Lung microvascular endothelial cell (primary cell): Measurements from ENCODE around the gene CA10. TPM values are rescaled to one million over a fixed set of nuclear protein-coding genes. Genes with fewer than 3 reads are reported as not detected.

Experiments
- DNase-seq, 2 donors: peaks; one replicate each; pipeline versions ENCODE4 v3.0.0 to v3.0.0-alpha.2; 2010; ENCODE audit warnings: low read depth in 2 of 2
- total RNA-seq: library from RNA; depleted of rRNA; stranded (reverse); fragments of >200 nt; gene quantifications from 2 replicates; pipeline ENCODE4 v1.2.1, GENCODE V29; 2014

The CA10 gene
- total RNA-seq, 1 donor from 2014 or later, result not detected

DNA sequence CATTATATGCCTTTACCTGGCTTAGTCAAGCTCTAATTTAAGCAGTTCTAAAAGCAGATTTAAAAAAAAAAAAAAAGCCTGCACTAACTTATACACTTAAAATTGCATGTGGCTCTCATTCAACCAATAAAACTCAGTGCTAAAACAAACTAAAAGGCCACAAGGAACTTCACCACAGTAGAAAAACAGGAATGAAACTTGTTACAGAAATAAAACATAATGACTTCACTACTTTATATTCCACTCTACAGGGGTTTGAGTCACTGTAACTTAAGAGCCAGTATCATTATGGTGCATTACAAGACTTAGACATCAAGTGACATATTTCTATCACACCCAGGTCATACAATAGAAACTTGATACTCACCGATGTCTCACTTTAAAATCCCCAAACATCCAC lies 11.1 kb downstream of the CA10 start:
- no peak for DNase-seq

DNA sequence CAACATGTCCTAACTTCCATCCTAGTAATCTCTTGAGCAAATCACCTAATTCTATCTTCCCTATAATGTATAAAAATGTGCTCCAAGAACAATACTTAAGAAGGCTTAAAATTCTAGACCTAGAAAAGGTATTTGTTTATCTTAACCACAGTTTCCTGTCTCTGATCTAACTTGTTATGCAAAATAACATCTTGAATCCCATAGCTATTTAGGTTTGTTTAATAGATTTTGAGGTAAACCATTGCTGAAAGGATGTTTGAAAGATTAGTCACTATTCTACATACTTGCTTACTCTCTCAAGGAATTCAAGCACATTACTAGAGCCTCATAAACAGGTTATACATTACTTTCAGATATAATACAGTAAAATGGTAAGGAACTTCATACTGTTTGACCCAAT lies 13.0 kb downstream of the CA10 start:
- no peak for DNase-seq

DNA sequence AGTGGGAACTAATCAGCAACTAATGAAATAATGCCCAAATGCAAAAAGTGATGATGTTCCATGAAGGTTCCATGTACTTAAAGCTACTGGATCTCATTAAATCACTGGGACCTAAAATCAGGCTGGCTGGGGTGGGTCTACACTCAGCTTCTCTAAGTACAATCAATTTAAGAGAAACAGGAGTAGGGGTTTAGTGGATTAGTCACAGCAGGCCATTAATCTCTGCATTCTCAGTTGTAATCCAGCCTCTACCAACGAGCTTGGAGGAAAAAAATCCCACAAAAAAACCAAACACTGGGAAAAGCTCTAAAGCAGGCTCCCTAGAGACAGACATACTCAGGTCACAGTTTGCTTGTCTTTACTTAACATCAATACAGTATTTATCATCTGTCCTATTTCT lies 15.0 kb downstream of the CA10 start:
- DNase-seq, result no peak

DNA sequence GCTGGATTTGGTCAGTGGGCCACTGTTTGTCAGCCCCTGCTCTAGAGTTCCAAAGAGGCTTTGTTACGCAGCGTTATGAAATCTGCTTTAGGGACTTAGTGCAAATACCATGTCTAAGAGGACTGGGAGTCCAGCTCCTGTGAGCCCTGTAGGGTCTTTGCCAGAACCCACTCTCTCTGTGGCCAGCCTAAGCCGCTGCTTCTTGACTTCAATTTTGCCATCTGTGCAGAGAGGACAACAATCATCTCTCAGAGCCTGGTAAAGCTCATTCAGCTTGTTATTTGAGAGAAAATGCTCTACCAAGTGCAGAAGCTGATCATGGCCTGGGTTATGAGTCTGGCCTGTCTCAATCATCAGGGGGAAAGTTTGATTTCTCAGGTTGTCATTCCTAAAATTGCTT lies 17.9 kb downstream of the CA10 start:
- no peak for DNase-seq

DNA sequence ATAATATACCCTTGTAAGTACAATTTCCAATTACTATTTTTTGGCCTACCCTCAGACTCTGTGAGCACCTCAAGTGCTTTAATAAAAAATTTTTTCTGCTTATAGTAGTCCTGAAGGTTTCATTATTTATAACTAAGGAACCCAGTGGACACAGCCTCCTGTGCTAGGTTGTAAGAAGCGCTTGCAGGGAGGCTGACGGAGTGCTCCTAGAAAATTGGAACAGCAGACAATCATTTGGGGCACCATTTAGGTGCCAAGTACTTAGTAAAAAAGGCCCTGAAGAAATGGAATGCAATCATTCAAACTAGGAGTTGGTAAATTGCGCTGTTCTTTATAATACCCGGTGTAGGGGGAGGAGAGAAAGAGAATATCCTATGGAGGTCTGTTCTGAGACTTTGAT lies 19.8 kb downstream of the CA10 start:
- no peak for DNase-seq

DNA sequence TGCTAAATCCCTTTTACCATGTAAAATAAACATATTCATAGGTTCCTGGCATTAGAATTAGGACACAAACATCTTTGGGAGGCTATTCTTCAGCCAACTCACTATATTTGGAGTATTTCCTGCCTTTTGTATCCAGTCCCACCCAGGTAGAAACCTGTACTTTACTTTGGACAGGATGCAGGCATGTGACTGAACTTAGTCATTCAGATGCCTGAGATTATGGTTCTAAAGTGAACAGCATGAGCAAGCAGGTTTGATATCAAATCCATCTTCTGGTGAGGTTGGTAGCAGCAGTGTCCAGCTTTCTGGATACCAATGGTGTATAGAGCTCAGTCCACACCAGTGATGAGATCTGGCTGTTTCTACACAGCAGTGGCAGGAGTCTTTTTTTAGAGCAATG lies 20.2 kb downstream of the CA10 start:
- DNase-seq, result no peak

DNA sequence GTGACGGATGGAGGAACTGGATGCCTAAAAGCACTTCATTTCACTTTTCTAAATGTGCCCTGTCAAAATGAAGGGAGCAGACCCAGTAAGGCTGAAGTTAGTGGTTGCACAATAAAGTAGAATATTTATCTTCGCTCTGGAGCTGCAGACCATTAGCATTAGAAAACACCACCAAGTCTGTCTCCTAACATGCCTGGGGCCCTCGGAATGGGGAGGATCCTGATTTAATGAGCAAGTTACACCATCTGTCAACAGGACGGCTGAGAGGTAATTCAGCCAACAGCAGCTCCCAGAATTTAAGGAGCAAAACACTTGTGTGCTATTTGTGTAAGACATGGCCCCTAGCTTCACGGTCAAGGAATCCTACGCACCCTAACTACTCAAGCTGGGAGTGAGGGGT lies 22.3 kb downstream of the CA10 start:
- no peak for DNase-seq

DNA sequence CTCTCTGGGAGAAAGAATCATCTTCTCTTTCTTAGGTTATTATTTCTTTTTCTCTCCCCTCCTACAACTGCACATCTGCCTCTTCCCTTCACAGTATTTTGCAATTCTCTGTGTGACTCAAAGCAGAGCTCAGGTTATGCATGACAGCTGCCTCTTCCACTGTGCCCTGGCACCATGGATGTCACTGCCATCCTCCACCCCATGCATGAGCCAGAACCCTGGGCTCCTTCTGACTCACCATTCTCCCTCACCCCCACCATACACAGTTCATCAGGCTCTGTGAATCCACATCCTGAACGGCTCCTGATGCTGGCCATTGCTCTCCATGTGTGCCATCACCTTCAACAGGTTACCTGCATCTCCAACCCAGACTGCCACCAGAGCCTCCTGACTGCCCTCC lies 23.9 kb downstream of the CA10 start:
- no peak for DNase-seq

DNA sequence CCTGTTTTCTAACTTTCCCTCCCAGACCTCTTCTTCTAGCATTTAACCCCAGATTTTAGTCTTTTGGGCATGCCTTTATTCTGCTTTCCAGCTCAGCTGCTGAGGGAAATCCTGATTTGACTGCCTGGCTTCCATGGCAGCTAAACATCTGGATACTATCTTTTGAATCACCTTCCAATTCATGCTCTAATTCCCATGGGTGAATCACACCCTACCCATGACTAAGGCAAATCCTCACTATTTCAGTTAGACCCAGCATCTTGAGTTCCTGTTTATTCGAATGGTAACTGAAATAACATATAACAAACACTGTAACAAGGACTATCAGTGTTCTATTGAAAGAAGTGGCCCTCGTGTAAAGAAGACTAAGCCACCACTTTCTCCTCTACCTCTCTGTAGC lies 29.8 kb downstream of the CA10 start:
- no peak for DNase-seq

DNA sequence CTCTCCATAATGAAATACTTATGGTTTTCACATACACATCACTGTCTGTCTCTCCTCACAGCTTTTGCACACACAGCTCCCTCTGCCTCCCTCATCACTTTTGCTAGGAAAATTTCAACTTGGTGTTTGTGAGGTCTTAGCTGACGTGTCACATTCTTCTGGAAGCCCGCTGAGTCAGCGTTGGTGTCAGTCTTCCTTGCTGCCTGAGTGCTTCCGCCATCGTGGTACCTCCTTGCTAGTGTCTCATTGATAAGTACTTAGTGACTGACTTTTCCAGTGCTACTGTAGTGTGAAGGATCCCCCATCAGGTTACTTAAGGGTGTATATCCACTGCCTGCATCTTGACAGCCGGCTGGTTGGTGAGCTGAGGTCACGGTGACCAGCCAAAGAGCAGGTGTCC lies 33.5 kb downstream of the CA10 start:
- DNase-seq, result no peak

DNA sequence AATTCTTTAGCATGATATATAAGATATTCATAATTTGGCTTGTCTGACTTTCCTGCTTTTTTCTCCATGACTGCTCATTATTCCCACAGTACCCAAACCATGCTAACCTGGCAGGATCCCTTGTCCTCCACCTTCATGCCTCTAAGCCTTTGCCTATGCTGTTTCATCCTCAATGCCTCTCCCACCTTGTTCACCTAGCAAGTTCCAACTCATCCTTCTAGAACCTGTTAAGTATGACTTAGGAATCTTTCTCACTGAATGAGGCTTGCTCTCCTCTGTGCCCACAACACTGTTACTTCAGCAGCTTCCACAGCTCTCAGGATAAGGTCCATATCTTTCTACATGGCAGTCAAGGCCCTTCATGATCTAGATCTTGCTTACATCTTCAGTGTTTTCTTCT lies 34.0 kb downstream of the CA10 start:
- DNase-seq, result no peak

DNA sequence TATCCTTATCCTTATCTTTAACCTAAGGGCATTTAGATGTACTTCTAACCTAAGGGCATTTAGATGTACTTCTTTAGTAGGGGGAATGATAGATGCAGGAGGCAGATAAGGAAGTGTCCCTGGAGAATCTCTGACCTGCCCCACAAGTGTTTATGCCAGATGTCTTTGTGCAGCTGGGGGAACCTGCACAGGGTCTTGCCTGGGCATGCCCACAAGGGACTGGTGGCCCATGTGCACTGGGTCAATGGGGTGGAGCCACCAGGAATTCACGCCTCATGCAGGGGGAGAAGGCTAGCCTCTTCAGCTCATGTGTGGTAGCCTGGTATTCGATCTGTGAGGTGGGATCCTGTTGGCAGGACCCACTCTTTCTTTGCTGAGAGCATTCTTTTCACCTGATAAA lies 38.0 kb downstream of the CA10 start:
- no peak for DNase-seq

DNA sequence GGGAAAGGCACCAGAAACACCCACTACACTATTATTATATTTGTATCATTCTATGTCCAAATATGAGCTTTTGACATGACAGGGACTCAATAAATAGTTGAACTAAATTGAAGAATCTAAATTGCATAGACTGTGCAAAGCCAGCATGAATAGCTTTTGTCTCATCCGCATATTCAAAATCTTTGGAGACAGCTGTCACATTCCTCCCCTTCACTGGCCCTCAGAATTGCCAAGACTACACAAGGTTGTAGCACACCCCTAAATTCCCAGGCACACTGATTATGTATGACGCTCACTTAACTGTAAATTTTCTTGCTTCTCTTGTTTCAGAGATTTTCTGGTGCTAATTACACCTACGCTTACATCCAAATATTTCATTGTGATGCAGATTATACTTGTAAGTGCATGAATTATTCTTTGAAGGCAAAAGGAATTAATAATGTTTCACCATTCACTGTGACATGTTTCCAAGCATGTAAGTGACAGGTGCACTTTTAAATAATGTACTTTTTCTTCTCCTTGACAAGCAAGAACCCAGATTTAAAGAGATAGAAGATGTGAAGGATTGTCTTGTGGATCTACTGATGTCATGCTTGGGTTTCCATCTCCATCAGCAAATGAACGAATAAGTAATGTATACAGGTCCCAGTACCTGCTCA lies 47.5 kb downstream of the CA10 start:
- DNase-seq, result no peak

DNA sequence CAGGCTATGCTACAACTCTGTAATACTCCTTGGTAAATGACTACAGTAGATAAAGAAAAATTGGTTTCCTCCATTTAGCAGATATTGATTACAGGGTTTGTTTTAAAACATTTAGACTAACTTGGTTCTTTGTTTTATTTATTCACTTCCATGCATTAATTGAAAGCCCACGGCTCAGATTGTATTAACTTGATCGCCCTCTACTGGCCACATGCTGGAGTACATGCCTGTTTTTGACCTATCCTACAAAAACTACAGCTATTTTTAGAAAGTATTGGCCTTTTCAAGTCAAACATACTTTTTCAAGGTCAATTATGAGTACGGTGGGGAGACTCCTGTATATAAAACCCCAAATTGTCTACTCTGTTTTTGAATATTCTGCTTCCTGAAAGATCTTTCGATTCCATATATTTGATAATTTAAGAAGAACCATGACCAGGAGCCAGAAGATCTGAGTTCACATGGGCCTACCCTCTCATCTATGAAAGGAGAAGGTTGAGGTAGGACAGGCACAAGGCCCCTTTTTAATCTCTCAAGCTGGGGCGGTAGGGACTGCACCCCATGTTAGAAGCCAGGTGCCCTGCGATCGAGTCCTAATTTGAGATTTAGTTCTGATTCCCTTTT lies 51.8 kb downstream of the CA10 start:
- peak; percentile 46 to 62 for DNase-seq

DNA sequence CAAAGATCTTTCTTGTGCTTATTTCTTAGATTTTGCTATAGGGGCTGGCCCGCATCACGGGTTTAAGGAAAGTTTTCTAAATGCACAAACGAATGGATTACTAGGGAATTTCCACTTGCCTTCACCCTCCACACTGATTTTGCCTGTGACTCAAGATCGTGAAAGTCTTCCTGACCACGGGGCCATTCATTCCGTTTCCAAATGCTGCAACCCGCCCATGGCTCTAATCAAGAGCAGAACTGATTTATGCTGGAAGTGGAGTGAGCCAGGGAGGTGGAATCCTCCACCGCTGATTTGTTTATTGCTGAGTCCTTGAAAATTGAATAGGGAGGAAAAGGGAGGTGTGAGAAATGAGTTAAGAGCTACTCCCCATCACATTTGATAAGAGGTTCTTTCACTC lies 52.4 kb downstream of the CA10 start:
- no peak for DNase-seq

DNA sequence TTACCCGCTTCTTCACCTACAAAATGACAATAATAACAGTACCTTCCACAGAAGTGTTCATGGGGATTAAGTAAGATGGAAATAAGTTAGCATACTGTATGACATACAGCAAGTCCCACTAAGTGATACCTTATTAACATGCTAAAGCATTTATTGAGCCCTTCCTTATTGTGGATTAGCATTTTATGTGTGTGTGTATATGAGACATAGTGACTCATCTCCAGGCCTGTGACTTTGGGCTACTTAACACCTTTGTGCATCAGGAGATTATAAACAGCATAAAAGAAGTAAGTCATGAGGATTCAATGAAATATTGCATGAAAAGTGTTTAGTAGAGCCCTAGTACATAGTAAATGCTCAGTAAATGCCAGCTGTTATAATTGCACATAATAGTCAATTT lies 52.9 kb downstream of the CA10 start:
- no peak for DNase-seq

DNA sequence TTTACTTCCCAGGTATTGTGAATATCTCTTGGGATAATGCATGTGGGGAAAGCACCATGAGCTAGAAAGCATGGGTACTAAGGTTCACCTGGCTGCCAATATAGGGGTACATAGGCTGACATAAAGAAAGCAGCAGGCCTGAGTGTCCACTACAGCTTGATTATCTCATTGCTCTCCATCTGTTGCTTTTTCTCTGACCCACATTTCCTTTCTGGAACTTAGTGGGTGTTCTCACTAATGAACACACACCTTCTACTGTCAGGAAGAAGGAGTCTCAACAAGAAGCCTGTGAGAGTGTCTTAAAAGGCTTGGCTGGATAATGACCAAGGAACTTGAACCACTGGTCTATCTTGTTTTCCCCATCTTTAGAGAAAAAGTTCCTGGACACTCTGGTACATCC lies 62.5 kb downstream of the CA10 start:
- no peak for DNase-seq

DNA sequence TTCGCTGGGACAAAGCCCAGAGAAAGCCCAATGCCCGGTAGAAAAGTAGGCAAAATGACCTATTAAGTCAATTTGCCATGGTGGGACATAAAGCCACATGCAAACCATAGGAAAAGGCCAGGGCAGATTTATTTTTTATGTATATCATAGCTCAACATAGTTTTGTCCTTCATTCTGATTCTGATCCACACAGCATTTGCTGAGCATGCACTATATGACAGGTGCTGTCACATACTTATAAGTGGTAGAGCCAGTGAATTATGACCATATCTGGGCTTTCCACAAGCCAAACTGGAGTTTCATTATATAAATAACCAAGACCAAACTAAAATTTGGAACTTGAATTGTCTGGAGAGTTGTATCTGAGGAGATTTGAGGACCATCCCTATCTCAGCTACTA lies 74.3 kb downstream of the CA10 start:
- no peak for DNase-seq

DNA sequence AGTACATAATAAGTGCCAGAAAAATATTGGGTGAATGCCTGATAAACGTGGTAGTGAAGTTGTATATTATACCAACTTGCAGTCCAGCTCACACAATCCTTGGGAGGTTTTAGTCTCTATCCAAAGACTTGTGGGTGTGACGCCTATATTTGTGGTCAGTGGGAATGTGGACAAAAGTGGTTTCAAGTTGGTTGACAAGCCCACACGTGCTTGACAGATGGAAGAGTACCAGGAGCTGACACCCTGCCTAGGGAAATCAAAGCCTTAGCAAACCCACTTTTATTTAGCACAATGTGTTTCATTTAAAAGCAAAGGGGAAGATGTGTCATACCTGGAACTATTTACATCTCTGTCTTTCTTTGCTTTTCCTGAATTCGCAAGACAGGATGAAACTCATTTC lies 79.0 kb downstream of the CA10 start:
- DNase-seq, result no peak

DNA sequence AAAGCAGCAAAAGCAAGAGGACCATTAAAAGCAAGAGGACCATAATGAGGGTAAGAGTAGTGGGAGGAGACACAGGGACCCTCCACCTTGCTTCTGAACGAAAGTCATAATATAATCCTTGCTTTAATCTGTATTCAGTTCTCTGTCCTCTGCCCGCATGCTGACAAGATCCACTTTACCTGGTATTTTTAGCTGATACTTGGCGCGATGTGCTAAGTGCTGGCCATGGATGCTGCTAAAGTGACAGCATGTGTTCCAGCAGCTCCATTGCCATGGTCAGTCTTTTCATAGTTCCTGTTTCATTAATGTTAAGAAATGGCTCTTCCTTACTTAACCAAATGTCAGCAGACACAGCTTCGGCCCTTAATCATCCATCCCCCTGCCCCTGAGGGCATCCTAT lies 86.8 kb downstream of the CA10 start:
- no peak for DNase-seq

DNA sequence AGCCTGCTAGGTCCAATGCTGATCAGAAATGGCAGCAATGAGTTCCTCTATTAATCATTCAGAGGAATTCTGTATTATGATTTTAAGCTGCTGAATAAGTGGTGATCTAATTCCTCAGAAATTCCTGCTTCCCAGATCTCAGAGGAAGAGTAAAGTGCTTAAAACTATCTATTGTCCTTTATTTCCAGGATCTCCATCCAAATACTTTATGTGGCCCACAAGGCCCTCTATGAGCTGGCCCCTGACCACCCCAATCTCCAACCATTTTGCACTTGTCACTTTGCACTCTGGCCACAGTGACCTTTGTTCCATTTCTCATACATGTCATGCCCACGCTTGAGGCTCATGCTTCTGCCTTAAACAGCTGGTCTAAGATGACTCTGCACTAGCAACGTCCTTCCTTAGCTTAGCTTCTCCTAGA lies 93.7 kb downstream of the CA10 start:
- no peak for DNase-seq

DNA sequence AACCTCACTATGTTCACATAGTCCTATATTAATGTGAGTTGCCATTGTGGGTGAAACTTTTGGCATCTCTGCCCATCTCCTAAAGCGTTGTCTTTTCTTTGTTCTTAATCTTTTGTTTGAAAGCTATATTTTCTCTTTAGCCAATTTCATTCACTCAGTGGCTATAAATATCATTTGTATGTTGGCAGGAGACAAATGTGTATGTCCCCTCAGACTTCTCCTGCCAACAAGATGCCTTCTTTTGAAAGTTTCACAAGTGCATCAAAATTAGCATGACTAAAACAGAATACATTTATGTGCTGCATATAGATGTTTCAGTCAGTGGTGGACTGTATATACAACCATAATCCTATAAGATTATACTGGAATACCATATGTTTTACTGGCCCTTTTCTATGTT lies 109.0 kb downstream of the CA10 start:
- no peak for DNase-seq

DNA sequence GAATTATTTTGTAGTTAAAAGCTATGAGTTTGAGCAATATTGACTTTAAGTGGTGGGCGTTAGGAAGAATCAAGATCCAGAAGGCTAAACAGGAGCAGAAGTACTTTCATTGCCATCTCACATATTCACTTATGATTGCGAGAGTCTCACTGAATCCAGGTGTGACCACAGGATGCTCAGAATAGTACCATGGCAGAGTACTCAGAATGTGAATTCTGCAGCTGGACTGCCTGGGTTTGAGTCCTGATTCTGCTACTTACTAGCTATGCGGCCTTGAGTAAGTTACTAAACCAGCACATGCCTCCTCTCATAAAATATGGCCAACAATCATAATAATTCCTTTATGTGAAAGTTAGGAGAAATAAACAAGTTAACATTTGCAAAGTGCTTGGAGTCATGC lies 109.5 kb downstream of the CA10 start:
- DNase-seq, result no peak
